ENCODE results near the gene NXPH4.
A peak's percentile ranks its signal among the peaks of the same experiment; 100 is the strongest.

The NXPH4 gene

GRCh38 chr12:57216014-57216911, at the start of gene NXPH4:
TSS of gene NXPH4 (plus strand) at chr12:57216794. CDS start at chr12:57216970, 176 bp downstream.
- no peak for DNase-seq (ENCODE audit: low read depth in 2 of 2)

GRCh38 chr12:57166971-57167371, 49.6 kb upstream of the NXPH4 start:
- peak in 1 of 2 donors; percentile 17 for DNase-seq (ENCODE audit: low read depth in 2 of 2)

- no peak for DNase-seq (ENCODE audit: low read depth in 2 of 2)
Measured at GRCh38 chr12:57168058-57168457, 48.5 kb upstream of the NXPH4 start.

GRCh38 chr12:57169046-57169795, 47.4 kb upstream of the NXPH4 start:
- DNase-seq (ENCODE audit: low read depth in 2 of 2), result no peak

- DNase-seq (ENCODE audit: low read depth in 2 of 2), result no peak
Measured at GRCh38 chr12:57169969-57170368, 46.6 kb upstream of the NXPH4 start.

GRCh38 chr12:57170408-57170807, 46.2 kb upstream of the NXPH4 start:
- no peak for DNase-seq (ENCODE audit: low read depth in 2 of 2)

- no peak for DNase-seq (ENCODE audit: low read depth in 2 of 2)
Measured at GRCh38 chr12:57170927-57171326, 45.7 kb upstream of the NXPH4 start.

- no peak for DNase-seq (ENCODE audit: low read depth in 2 of 2)
Measured at GRCh38 chr12:57171668-57172067, 44.9 kb upstream of the NXPH4 start.

- no peak for DNase-seq (ENCODE audit: low read depth in 2 of 2)
Measured at GRCh38 chr12:57173089-57173488, 43.5 kb upstream of the NXPH4 start.

GRCh38 chr12:57173683-57174082, 42.9 kb upstream of the NXPH4 start:
- no peak for DNase-seq (ENCODE audit: low read depth in 2 of 2)

- DNase-seq (ENCODE audit: low read depth in 2 of 2), result peak in 1 of 2 donors; percentile 26
Measured at GRCh38 chr12:57175428-57176138, 41.0 kb upstream of the NXPH4 start.

GRCh38 chr12:57176139-57176477, 40.5 kb upstream of the NXPH4 start:
- DNase-seq (ENCODE audit: low read depth in 2 of 2), result no peak

- DNase-seq (ENCODE audit: low read depth in 2 of 2), result no peak
Measured at GRCh38 chr12:57176846-57177245, 39.7 kb upstream of the NXPH4 start.

- no peak for DNase-seq (ENCODE audit: low read depth in 2 of 2)
Measured at GRCh38 chr12:57177354-57177753, 39.2 kb upstream of the NXPH4 start.

GRCh38 chr12:57178213-57178612, 38.4 kb upstream of the NXPH4 start:
- no peak for DNase-seq (ENCODE audit: low read depth in 2 of 2)

- DNase-seq (ENCODE audit: low read depth in 2 of 2), result no peak
Measured at GRCh38 chr12:57179331-57180086, 37.1 kb upstream of the NXPH4 start.

GRCh38 chr12:57180321-57180989, 36.1 kb upstream of the NXPH4 start:
- no peak for DNase-seq (ENCODE audit: low read depth in 2 of 2)

- DNase-seq (ENCODE audit: low read depth in 2 of 2), result no peak
Measured at GRCh38 chr12:57181072-57181471, 35.5 kb upstream of the NXPH4 start.

GRCh38 chr12:57181561-57182155, 34.9 kb upstream of the NXPH4 start:
- no peak for DNase-seq (ENCODE audit: low read depth in 2 of 2)

GRCh38 chr12:57182918-57183575, 33.5 kb upstream of the NXPH4 start:
- DNase-seq (ENCODE audit: low read depth in 2 of 2), result peak; percentile 59 to 77

Data from stimulated activated CD4-positive, alpha-beta T cell treated with anti-CD3 and anti-CD28 coated beads, Interleukin-1b, Interleukin-23, amount 100 ng/mL, for 1 hour (primary cell).